AG10803 (cell line): ENCODE data around the gene ZEB1.
A peak's percentile ranks its signal among the peaks of the same experiment; 100 is the strongest.
"Not testable (repeated sequence)": the region's sequence is repeated elsewhere in the genome, so short reads cannot be mapped to it uniquely, and the experiment has no call there.

Source experiments
- DNase-seq: peaks from one replicate; pipeline ENCODE4 v3.0.0; 2010; ENCODE audit warnings: low read depth
- H3K4me3 ChIP-seq: 2 replicates; pipeline ENCODE4 v1.5.1; 2011; ENCODE audit warnings: mild to moderate bottlenecking, low read length, control low read depth
- CTCF ChIP-seq: conservative IDR thresholded peaks from 2 replicates; pipeline ENCODE4 v1.5.1; 2011; ENCODE audit warnings: mild to moderate bottlenecking, low read length, control low read depth, inconsistent platforms

Gene ZEB1

GRCh38 chr10:31350891-31351290 lies 31.9 kb downstream of the ZEB1 start:
- DNase-seq: no peak
- no peak for TF ChIP-seq CTCF
- H3K4me3 ChIP-seq: no peak overlapping the region

GRCh38 chr10:31352436-31353226 lies 33.6 kb downstream of the ZEB1 start:
- no peak overlapping the region for H3K4me3 ChIP-seq
- DNase-seq: no peak
- no peak for TF ChIP-seq CTCF

- TF ChIP-seq CTCF: peak; percentile 16
- DNase-seq: peak; percentile 60
- H3K4me3 ChIP-seq: no peak overlapping the region
Measured at GRCh38 chr10:31353574-31353973, 34.6 kb downstream of the ZEB1 start.

GRCh38 chr10:31358688-31359330 lies 39.8 kb downstream of the ZEB1 start:
- TF ChIP-seq CTCF: no peak
- H3K4me3 ChIP-seq: no peak overlapping the region
- DNase-seq: peak; percentile 53

GRCh38 chr10:31359979-31360378 lies 41.0 kb downstream of the ZEB1 start:
- no peak for TF ChIP-seq CTCF
- H3K4me3 ChIP-seq: no peak overlapping the region
- peak; percentile 16 for DNase-seq

- not testable (repeated sequence) for DNase-seq, H3K4me3 ChIP-seq
Measured at GRCh38 chr10:31361475-31361874, 42.5 kb downstream of the ZEB1 start.

- no peak for DNase-seq
- H3K4me3 ChIP-seq: no peak overlapping the region
- no peak for TF ChIP-seq CTCF
Measured at GRCh38 chr10:31362023-31362641, 43.1 kb downstream of the ZEB1 start.

GRCh38 chr10:31363696-31364095 lies 44.7 kb downstream of the ZEB1 start:
- DNase-seq, H3K4me3 ChIP-seq: not testable (repeated sequence)

- not testable (repeated sequence) for DNase-seq
Measured at GRCh38 chr10:31364238-31364637, 45.2 kb downstream of the ZEB1 start.

More at GRCh38 chr10:31364238-31364637, 45.2 kb downstream of the ZEB1 start:
- not testable (repeated sequence) for H3K4me3 ChIP-seq
